Lung (tissue), 12 donors: ENCODE data around the gene RGCC. TPM values are rescaled to one million over a fixed set of nuclear protein-coding genes. Genes with fewer than 3 reads are reported as not detected.

Source experiments
- ATAC-seq: fragments of 200-7000 bp; cut with Tn5 transposase; one replicate; pipeline ENCODE4 v1.9.1; 2020; ENCODE audit warnings: moderate number of reproducible peaks; ENCODE audit not compliant: insufficient read depth, low FRiP score
- DNase-seq, 3 donors: peaks; one replicate each; pipeline ENCODE4 v3.0.0-alpha.2; 2013 to 2017
- H3K27ac ChIP-seq, 2 donors: one replicate each; pipeline ENCODE4 v1.5.1; 2013; ENCODE audit warnings: mild to moderate bottlenecking in 2 of 2, moderate library complexity in 2 of 2, control low read depth in 1 of 2, inconsistent platforms in 1 of 2, low read depth in 1 of 2, low read length in 1 of 2
- H3K27me3 ChIP-seq, 3 donors: one replicate each; pipeline ENCODE4 v1.5.1; 2013; ENCODE audit warnings: low read length in 2 of 3; ENCODE audit not compliant: control insufficient read depth in 3 of 3, insufficient read depth in 3 of 3
- H3K36me3 ChIP-seq, 4 donors: one replicate each; pipeline ENCODE4 v1.5.1; 2013; ENCODE audit warnings: low read length in 4 of 4, mild to moderate bottlenecking in 1 of 4, moderate library complexity in 1 of 4; ENCODE audit not compliant: control insufficient read depth in 4 of 4, insufficient read depth in 4 of 4
- H3K4me1 ChIP-seq, 5 donors: one replicate each; pipeline ENCODE4 v1.5.1; 2013; ENCODE audit warnings: low read length in 5 of 5, mild to moderate bottlenecking in 2 of 5, moderate library complexity in 1 of 5; ENCODE audit not compliant: control insufficient read depth in 5 of 5, insufficient read depth in 5 of 5
- H3K4me3 ChIP-seq: one replicate; pipeline ENCODE4 v1.5.1; 2013; ENCODE audit warnings: mild to moderate bottlenecking, control low read depth, moderate library complexity
- H3K9ac ChIP-seq, 2 donors: one replicate each; pipeline ENCODE4 v1.5.1; 2013; ENCODE audit warnings: low read length in 2 of 2, control low read depth in 1 of 2; ENCODE audit not compliant: insufficient read depth in 1 of 2
- H3K9me3 ChIP-seq, 4 donors: one replicate each; pipeline ENCODE4 v1.5.1; 2013; ENCODE audit warnings: low read length in 3 of 4, mild to moderate bottlenecking in 1 of 4, moderate library complexity in 1 of 4; ENCODE audit not compliant: control insufficient read depth in 4 of 4, insufficient read depth in 3 of 4
- WGBS, 2 donors: extraction: QIAGEN DNeasy Blood & Tissue Kit; methylation state at CpG; one replicate each; pipeline ENCODE4 v1.1.7; 2013; 5-methylcytosine and 5-hydroxymethylcytosine counted together
- polyA plus RNA-seq, 2 donors: library from polyadenylated mRNA; stranded (reverse); fragments of 200-250 nt; gene quantifications; one replicate each; pipeline ENCODE4 v1.2.1, GENCODE V29; 2013
- total RNA-seq, 2 donors: library from RNA; depleted of rRNA in 1 of 2; stranded (reverse); fragments of >200 nt in 1 of 2; gene quantifications; one replicate each; pipeline ENCODE4 v1.2.1, GENCODE V29; 2014 to 2021
- TF ChIP-seq, protein P1 (sequence below): IDR thresholded peaks from 2 replicates; pipeline ENCODE4 v1.5.1; 2012; ENCODE audit warnings: mild to moderate bottlenecking; ENCODE audit errors: control extremely low read depth, extremely low read depth
- donor health status: control.
- donor health status: control.
- donor health status: Bipolar disorder and iron deficiency.
- donor health status: healthy.
- donor health status: DM: yes; HTN: yes; CAD: no.

Gene RGCC
- total and polyA plus RNA-seq, 4 donors, result 167 to 359 (median 292) TPM

DNA sequence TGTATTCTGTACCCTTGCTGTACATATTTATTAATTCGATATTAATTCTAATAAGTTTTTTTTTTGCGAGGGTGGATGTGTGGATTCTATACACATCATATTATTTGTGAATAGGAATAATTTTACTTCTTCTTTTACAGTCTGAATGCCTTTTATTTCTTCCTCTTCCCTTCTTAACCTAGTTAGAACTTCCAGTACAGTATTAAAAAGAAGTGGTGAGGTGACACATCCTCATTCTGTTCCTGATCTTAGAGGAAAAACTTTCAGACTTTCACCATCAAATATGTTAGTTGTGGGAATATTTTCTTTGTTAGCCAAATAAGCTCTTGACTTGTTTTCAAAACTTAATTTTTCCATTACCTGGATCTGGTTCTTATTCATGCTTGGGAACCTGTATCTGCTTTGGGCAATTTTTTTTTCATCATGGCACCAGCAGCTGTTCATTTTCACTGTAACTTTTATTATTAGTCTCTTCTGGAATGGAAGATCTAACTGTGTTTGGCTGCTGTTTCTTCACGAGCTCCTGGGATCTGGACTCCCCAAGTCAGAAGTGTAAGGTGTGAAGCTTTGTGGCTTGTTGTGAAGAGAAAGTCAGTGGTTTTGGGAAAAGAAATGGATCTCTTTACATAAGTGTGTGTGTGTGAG lies 33.1 kb downstream of the RGCC start:
- WGBS, 2 donors, result 87 to 92% methylated on average over 3 of the region's 3 CpGs
- no peaks in the 10 kb centered on the region for H3K36me3 ChIP-seq
- no peaks in the 10 kb centered on the region for H3K9me3 ChIP-seq
- DNase-seq (no peak), ATAC-seq (no peak)
- peaks cover 0 to 13% (median 6%) of the 10 kb centered on the region in 5 donors for H3K4me1 ChIP-seq
- H3K27me3 ChIP-seq, result no peaks in the 10 kb centered on the region
- no peak overlapping the region for H3K9ac ChIP-seq
- TF ChIP-seq, protein P1, sequence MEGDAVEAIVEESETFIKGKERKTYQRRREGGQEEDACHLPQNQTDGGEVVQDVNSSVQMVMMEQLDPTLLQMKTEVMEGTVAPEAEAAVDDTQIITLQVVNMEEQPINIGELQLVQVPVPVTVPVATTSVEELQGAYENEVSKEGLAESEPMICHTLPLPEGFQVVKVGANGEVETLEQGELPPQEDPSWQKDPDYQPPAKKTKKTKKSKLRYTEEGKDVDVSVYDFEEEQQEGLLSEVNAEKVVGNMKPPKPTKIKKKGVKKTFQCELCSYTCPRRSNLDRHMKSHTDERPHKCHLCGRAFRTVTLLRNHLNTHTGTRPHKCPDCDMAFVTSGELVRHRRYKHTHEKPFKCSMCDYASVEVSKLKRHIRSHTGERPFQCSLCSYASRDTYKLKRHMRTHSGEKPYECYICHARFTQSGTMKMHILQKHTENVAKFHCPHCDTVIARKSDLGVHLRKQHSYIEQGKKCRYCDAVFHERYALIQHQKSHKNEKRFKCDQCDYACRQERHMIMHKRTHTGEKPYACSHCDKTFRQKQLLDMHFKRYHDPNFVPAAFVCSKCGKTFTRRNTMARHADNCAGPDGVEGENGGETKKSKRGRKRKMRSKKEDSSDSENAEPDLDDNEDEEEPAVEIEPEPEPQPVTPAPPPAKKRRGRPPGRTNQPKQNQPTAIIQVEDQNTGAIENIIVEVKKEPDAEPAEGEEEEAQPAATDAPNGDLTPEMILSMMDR, result no peak
- no peak overlapping the region for H3K4me3 ChIP-seq
- H3K27ac ChIP-seq, result no peak overlapping the region

DNA sequence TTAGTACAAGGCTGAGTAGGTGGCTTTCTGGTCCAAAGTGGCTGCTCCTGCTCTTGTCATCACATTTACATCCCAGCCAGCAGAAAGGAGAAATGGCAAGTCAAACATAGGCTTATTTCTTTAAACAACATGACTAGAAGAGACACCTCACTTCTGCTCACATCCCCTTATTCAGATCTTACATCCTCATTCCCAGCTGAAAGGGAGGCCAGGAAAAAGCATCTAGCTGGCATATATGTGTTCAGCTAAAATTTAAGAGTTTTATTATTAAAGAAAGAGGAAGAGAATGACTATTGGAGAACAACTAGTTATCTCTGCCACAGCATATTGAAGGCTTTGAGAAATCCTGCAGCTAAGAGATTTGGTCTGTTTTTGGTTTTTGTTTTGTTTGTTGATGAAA lies 34.1 kb downstream of the RGCC start:
- Histone ChIP-seq H3K9me3 (no peaks in the 10 kb centered on the region), H3K4me3 (no peak overlapping the region), H3K36me3 (no peaks in the 10 kb centered on the region), H3K9ac (no peak overlapping the region), H3K4me1 (peaks cover 0 to 13% (median 6%) of the 10 kb centered on the region in 5 donors), H3K27ac (no peak overlapping the region), H3K27me3 (no peaks in the 10 kb centered on the region)
- TF ChIP-seq, protein P1, result no peak
- DNase-seq, result no peak
- ATAC-seq, result no peak

DNA sequence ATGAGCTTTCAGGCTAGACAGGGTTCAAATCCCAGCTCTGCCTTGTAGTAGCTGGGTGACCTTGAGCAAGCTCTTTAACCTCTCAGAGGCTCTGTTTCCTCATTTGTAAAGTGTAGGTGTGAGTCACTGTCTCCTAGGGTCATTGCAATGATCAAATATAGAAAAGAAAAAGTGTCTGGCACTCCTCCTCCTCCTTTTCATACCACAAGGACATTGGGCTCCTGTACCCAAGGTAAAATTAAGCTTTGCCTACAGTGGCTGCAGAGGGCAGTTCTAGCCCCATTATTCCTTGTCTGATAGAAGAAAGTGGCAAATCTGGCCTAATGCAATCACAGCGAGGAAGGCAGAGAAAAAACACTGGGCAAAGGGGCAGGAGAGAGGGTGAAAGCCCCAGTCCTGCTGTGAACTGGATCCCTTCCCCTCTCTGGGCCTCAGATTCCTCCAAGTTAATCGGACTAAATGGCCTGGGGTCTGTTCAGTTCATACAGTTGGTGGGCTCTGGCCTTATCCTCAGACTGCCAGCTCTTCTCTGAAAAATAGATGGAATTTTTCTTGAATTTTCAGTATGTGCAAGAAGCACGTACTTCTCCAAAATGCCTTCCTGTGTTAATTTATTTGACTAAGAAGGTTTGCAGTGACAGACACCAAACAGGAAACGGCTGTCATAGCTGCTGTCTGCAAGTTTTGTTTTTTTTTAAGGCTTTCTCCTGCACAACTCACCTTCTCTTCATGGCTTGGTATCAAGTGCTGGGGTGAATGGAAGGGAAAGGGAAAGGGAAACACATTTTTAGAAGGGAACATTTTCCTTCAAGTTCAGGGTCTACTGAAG lies 35.3 kb downstream of the RGCC start:
- Histone ChIP-seq H3K4me3 (no peak overlapping the region), H3K27ac (no peak overlapping the region), H3K27me3 (no peaks in the 10 kb centered on the region), H3K4me1 (peaks cover 0 to 16% (median 6%) of the 10 kb centered on the region in 5 donors), H3K9me3 (no peaks in the 10 kb centered on the region), H3K9ac (no peak overlapping the region), H3K36me3 (no peaks in the 10 kb centered on the region)
- TF ChIP-seq, protein P1, result no peak
- ATAC-seq, result no peak
- 13 to 39% methylated on average over 4 of the region's 4 CpGs for WGBS, 2 donors
- peak in 2 of 3 donors; percentile 25 to 56 for DNase-seq
